ENCODE results near the gene RECK. TPM values are rescaled to one million over a fixed set of nuclear protein-coding genes. Genes with fewer than 3 reads are reported as not detected.

The RECK gene
- total RNA-seq, 4 donors from 2014 or later, result 15.6 to 24.1 (median 18.7) TPM

- 91 to 92% methylated on average over 17 of the region's 17 CpGs for WGBS, 2 donors
- DNase-seq (ENCODE audit: low spot score in 2 of 2), result no peak
- Histone ChIP-seq H3K4me1 (peaks cover 0 to 38% (median 9%) of the 10 kb centered on the region in 4 donors), H3K9me3 (no peaks in the 10 kb centered on the region), H3K27me3 (no peaks in the 10 kb centered on the region), H3K27ac (peak overlapping the region in 2 of 4 donors; percentile 69 to 79), H3K4me3 (no peak overlapping the region), H3K36me3 (no peaks in the 10 kb centered on the region)
- TF ChIP-seq CTCF (IDR thresholded peaks at IDR 0.05) (no peak), EP300 (IDR thresholded peaks at IDR 0.05) (no peak), POLR2A (IDR thresholded peaks at IDR 0.05) (no peak)
Measured at GRCh38 chr9:36162211-36162738, 125.6 kb downstream of the RECK start.

DNA sequence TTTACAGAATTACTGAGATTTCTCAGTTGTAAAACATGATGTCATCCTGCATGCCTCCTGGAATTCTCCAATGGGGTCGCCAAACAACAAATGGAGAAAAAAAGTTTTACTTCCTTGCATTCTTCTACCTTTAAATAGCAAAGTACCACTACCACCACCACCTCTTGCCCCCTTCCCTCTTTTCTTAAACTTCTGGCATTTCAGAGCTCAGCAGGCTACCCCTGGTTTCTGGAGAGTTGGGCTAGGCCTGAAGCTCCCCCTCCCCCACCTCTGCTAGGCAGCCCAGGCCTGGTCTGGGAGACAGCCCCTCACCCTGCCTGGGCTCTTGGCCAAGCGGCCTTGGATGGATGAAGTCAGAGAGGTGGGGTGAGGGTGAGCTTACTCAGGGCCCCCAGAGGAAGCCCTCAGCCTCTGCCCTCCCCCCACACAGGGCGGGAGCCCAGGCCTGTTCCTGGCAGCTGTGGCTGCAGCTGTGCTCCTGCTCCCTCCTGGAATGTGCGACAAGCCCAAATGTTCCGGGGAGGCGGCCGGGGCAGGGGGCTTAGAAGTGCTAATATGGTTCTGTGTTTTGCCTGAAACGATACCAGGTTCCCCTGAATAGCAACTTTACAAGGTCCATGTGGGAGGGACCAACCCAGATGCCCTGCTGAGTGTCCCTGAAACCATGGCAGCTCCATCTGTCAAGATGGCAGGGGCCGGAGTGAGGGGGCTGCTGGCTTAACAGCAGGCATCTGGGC lies 126.5 kb downstream of the RECK start:
- peaks cover 0 to 2% of the 10 kb centered on the region in 2 donors for H3K27me3 ChIP-seq
- 17 to 31% methylated on average over 6 to 8 of the region's 9 CpGs for WGBS, 2 donors
- no peaks in the 10 kb centered on the region for H3K36me3 ChIP-seq
- H3K4me3 ChIP-seq, result no peak overlapping the region
- no peaks in the 10 kb centered on the region for H3K9me3 ChIP-seq
- TF ChIP-seq EP300 (IDR thresholded peaks at IDR 0.05) (peak in 1 of 2 donors; percentile 30), CTCF (IDR thresholded peaks at IDR 0.05) (no peak)
- no peak for DNase-seq (ENCODE audit: low spot score in 2 of 2)
- H3K27ac ChIP-seq, result peak overlapping the region; percentile 7 to 79 (median 66)
- peaks cover 0 to 35% (median 9%) of the 10 kb centered on the region in 4 donors for H3K4me1 ChIP-seq

GRCh38 chr9:36163786-36164170 lies 127.1 kb downstream of the RECK start:
- H3K27ac ChIP-seq, result peak overlapping the region; percentile 7 to 79 (median 66)
- no peak overlapping the region for H3K4me3 ChIP-seq
- peaks cover 0 to 35% (median 9%) of the 10 kb centered on the region in 4 donors for H3K4me1 ChIP-seq
- peaks cover 0 to 2% of the 10 kb centered on the region in 2 donors for H3K27me3 ChIP-seq
- no peak for DNase-seq (ENCODE audit: low spot score in 2 of 2)
- 51 to 61% methylated on average over 4 of the region's 4 CpGs for WGBS, 2 donors
- TF ChIP-seq CTCF (IDR thresholded peaks at IDR 0.05) (no peak), EP300 (IDR thresholded peaks at IDR 0.05) (no peak), POLR2A (IDR thresholded peaks at IDR 0.05) (no peak)
- no peaks in the 10 kb centered on the region for H3K36me3 ChIP-seq
- H3K9me3 ChIP-seq, result no peaks in the 10 kb centered on the region

DNA sequence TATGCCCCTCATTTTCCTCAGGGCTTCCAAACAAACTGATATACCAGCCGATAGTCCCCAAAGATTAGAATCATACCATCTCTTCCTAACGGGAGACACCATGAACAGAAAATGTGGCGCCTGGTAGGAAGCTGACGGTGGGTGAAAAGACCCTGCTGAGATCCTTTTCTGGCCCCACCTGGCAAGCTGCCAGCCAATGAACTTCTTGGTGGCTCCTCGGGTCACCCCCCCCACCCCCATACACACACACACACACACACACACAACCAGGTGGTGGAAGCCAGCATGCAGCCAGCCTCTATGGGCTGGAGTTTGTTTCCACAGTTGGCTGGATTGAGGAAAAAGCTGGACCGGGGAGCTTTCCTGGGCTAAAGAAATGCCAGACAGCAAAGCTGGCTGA lies 127.7 kb downstream of the RECK start:
- Histone ChIP-seq H3K9me3 (no peaks in the 10 kb centered on the region), H3K27ac (peak overlapping the region in 2 of 4 donors; percentile 69 to 79), H3K4me3 (no peak overlapping the region), H3K4me1 (peaks cover 0 to 35% (median 9%) of the 10 kb centered on the region in 4 donors), H3K36me3 (no peaks in the 10 kb centered on the region), H3K27me3 (peaks cover 0 to 2% of the 10 kb centered on the region in 2 donors)
- no peak for DNase-seq (ENCODE audit: low spot score in 2 of 2)
- TF ChIP-seq POLR2A (IDR thresholded peaks at IDR 0.05) (no peak), CTCF (IDR thresholded peaks at IDR 0.05) (no peak), EP300 (IDR thresholded peaks at IDR 0.05) (no peak)
- 75 to 80% methylated on average over 6 of the region's 6 CpGs for WGBS, 2 donors

- Histone ChIP-seq H3K4me3 (no peak overlapping the region), H3K27ac (peak overlapping the region in 2 of 4 donors; percentile 21 to 79), H3K27me3 (peaks cover 0 to 2% of the 10 kb centered on the region in 2 donors), H3K9me3 (no peaks in the 10 kb centered on the region), H3K4me1 (peaks cover 0 to 35% (median 9%) of the 10 kb centered on the region in 4 donors), H3K36me3 (no peaks in the 10 kb centered on the region)
- WGBS, 2 donors, result 68 to 87% methylated on average over 3 of the region's 3 CpGs
- TF ChIP-seq CTCF (IDR thresholded peaks at IDR 0.05) (no peak), EP300 (IDR thresholded peaks at IDR 0.05) (no peak), POLR2A (IDR thresholded peaks at IDR 0.05) (no peak)
- DNase-seq (ENCODE audit: low spot score in 2 of 2), result no peak
Measured at GRCh38 chr9:36164989-36165388, 128.3 kb downstream of the RECK start.

All from tibial nerve (tissue), 4 donors.